HTR-8/SVneo (cell line): ENCODE data around the gene EYS.
"Not testable (repeated sequence)": the region's sequence is repeated elsewhere in the genome, so short reads cannot be mapped to it uniquely, and the experiment has no call there.

Experiments
- DNase-seq: peaks from one replicate; pipeline ENCODE4 v3.0.0; 2011; ENCODE audit warnings: low spot score, mixed read lengths; ENCODE audit not compliant: insufficient read length
- FAIRE-seq: peaks from 2 replicates; lab custom pipeline; 2011; peaks lifted over from hg19 to GRCh38; lab: Jason Lieb, UNC

EYS gene

GRCh38 chr6:63919556-63920110, 1787.4 kb downstream of the EYS start:
- FAIRE-seq, result no peak
- no peak for DNase-seq

- no peak for FAIRE-seq
- no peak for DNase-seq
Measured at GRCh38 chr6:63912887-63913286, 1794.1 kb downstream of the EYS start.

- FAIRE-seq (no peak), DNase-seq (no peak)
Measured at GRCh38 chr6:63910863-63911551, 1796.0 kb downstream of the EYS start.

GRCh38 chr6:63904650-63905248, 1802.3 kb downstream of the EYS start:
- FAIRE-seq (no peak), DNase-seq (peak; percentile 39)

GRCh38 chr6:63899550-63899949, 1807.5 kb downstream of the EYS start:
- DNase-seq, result no peak
- no peak for FAIRE-seq

GRCh38 chr6:63897952-63898351, 1809.1 kb downstream of the EYS start:
- no peak for DNase-seq
- no peak for FAIRE-seq

GRCh38 chr6:63897459-63897858, 1809.6 kb downstream of the EYS start:
- FAIRE-seq (peak; percentile 77), DNase-seq (no peak)

GRCh38 chr6:63888416-63888815, 1818.6 kb downstream of the EYS start:
- no peak for FAIRE-seq
- DNase-seq, result no peak

- FAIRE-seq, result not testable (repeated sequence)
Measured at GRCh38 chr6:63887804-63888203, 1819.2 kb downstream of the EYS start.

GRCh38 chr6:63887002-63887751, 1819.8 kb downstream of the EYS start:
- FAIRE-seq, result no peak
- DNase-seq, result no peak

More at GRCh38 chr6:63887804-63888203, 1819.2 kb downstream of the EYS start:
- DNase-seq, result not testable (repeated sequence)

GRCh38 chr6:63886341-63886740, 1820.7 kb downstream of the EYS start:
- FAIRE-seq (no peak), DNase-seq (no peak)

- no peak for FAIRE-seq
- DNase-seq, result no peak
Measured at GRCh38 chr6:63883597-63883996, 1823.4 kb downstream of the EYS start.

- DNase-seq, result no peak
- FAIRE-seq, result no peak
Measured at GRCh38 chr6:63882208-63882607, 1824.8 kb downstream of the EYS start.

- FAIRE-seq (no peak), DNase-seq (no peak)
Measured at GRCh38 chr6:63881791-63882190, 1825.2 kb downstream of the EYS start.

- DNase-seq, result no peak
- FAIRE-seq, result no peak
Measured at GRCh38 chr6:63872233-63872632, 1834.8 kb downstream of the EYS start.

- no peak for FAIRE-seq
- DNase-seq, result no peak
Measured at GRCh38 chr6:63868351-63868750, 1838.7 kb downstream of the EYS start.

- FAIRE-seq (no peak), DNase-seq (no peak)
Measured at GRCh38 chr6:63864671-63865318, 1842.2 kb downstream of the EYS start.

- no peak for FAIRE-seq
Measured at GRCh38 chr6:63864061-63864460, 1843.0 kb downstream of the EYS start.

GRCh38 chr6:63862486-63863198, 1844.4 kb downstream of the EYS start:
- DNase-seq (no peak), FAIRE-seq (no peak)

More at GRCh38 chr6:63864061-63864460, 1843.0 kb downstream of the EYS start:
- no peak for DNase-seq

GRCh38 chr6:63859528-63859927, 1847.5 kb downstream of the EYS start:
- FAIRE-seq (no peak), DNase-seq (no peak)
